ENCODE results near the gene HRAS. TPM values are rescaled to one million over a fixed set of nuclear protein-coding genes. Genes with fewer than 3 reads are reported as not detected.
A peak's percentile ranks its signal among the peaks of the same experiment; 100 is the strongest.
"Not testable (repeated sequence)": the region's sequence is repeated elsewhere in the genome, so short reads cannot be mapped to it uniquely, and the experiment has no call there.

Gene HRAS
- total RNA-seq, 8 experiments from 2014 or later, result 38.5 to 96.1 (median 57.2) TPM

DNA sequence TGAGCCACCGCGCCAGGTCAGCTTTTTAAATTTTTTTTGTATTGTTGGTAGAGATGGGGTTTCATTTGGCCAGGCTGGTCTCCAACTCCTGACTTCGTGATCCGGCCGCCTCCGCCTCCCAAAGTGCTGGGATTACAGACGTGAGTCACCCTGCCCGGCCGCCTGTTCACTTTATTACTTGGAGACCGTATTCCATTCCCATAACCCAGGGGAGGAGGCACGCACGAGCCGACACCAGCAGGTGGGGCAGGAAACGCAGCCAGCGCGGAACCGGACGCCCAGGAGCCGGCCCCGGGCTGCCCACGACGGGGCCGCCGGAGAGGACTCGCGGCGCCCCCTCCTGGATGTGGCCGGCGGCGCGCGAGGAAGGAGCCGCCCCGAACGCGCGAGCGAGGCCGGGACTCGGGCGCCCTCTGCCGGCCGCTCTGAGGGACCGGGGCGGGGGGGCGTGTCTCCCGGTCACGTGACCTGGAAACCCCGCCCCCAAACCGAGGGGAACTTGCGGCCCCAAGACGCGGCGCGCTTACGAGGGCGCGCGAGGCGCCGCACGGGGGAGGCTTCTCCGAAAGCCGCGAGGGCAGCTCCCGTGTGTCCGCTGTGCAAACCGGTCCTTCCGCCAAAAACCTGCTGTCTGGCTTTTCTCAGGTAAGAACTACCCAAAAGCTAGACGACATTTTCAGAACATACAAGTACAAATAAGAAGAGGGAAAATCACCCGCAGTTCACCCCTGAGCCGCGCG is 16.7 kb downstream of the HRAS start:
- Histone ChIP-seq H3K4me3 (no peak overlapping the region), H3K4me1 (replicated peaks in 1 of 2) (no peaks in the 10 kb centered on the region), H3K27ac (no peak overlapping the region)
- in situ Hi-C loops (cut with MboI; ENCODE audit: low pct_unique_long_range_greater_than_20kb in 2 of 9, low sequenced_read_pairs in 9 of 9, unreplicated experiment in 9 of 9), result no loop called here
- peak; percentile 50 to 98 (median 82) for ATAC-seq (replicated peaks in 6 of 8)
- 24 to 86% (median 47%) methylated on average over 2 to 41 of the region's 74 CpGs; no CpG with 5 or more reads in 7 of the 10 experiments for WGBS, 10 experiments

DNA sequence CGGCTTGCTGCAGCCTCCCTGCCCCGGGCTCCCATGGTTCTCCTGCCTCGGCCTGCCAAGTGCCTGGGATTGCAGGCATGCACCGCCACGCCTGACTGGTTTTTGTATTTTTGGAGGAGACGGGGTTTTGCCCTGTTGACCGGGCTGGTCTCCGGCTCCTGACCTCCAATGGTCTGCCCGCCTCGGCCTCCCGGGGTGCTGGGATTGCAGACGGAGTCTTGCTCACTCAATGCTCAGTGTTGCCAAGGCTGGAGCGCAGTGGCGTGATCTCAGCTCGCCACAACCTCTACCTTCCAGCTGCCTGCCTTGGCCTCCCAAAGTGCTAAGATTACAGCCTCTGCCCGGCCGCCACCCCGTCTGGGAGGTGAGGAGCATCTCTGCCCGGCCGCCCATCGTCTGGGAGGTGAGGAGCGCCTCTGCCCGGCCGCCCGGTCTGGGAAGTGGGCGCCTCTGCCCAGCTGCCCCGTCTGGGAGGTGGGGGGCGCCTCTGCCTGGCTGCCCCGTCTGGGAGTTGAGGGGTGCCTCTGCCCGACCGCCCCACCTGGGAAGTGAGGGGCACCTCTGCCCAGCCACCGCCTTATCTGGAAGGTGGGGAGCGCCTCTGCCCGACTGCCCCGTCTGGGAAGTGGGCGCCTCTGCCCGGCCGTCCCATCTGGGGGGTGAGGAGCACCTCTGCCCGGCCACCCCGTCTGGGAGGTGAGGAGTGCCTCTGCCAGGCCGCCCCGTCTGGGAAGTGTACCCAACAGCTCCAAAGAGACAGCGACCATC is 18.3 kb downstream of the HRAS start:
- WGBS, 10 experiments, result 40 to 100% (median 89%) methylated on average over 1 to 8 of the region's 43 CpGs; no CpG with 5 or more reads in 4 of the 10 experiments
- H3K27ac ChIP-seq; H3K4me1 ChIP-seq (replicated peaks in 1 of 2); in situ Hi-C loops (cut with MboI; ENCODE audit: low pct_unique_long_range_greater_than_20kb in 2 of 9, low sequenced_read_pairs in 9 of 9, unreplicated experiment in 9 of 9); ATAC-seq (replicated peaks in 6 of 8); H3K4me3 ChIP-seq: not testable (repeated sequence)

DNA sequence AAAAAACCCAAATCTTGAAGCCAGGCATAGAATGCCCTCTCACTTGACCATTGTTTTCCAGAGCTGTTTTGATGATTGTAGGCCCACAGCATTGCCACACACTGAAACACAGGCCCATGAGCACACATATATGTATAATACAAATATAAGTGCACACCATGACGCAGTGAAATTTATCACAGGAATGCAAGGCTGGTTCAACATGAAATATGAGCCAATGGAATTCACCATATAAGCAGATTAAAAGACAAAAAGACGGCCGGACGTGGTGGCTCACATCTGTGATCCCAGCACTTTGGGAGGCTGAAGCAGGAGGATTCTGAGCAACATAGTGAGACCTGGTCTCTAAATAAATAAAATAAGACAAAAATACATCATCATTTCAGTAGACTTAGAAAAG is 19.0 kb downstream of the HRAS start:
- in situ Hi-C loops (cut with MboI; ENCODE audit: low pct_unique_long_range_greater_than_20kb in 2 of 9, low sequenced_read_pairs in 9 of 9, unreplicated experiment in 9 of 9), result no loop called here

DNA sequence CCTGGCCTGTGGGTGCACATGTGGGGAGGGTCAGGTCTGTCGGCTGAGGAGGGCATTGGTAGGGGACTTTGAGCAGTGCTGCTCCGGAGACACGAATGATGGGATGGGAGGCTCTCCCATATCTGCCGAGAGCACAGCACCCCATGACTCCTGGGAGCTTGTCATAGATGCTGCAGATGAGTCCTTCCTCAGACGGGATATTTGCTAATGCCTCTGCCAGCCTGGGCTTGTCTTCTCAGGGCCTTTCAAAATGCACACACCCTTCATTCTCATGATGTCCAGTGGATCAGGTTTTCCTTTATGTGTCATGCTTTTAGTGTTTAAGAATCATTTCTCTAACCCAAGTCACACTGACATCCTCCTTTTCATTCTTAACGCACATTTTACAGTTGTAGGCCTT is 20.2 kb downstream of the HRAS start:
- peak in 1 of 8 experiments; percentile 1 for ATAC-seq (replicated peaks in 6 of 8)
- 58 to 100% (median 96%) methylated on average over 1 to 6 of the region's 6 CpGs; no CpG with 5 or more reads in 4 of the 10 experiments for WGBS, 10 experiments
- in situ Hi-C loops (cut with MboI; ENCODE audit: low pct_unique_long_range_greater_than_20kb in 2 of 9, low sequenced_read_pairs in 9 of 9, unreplicated experiment in 9 of 9), result no loop called here

More for the DNA sequence above, 19.0 kb downstream of the HRAS start:
- no peak overlapping the region for H3K4me3 ChIP-seq
- ATAC-seq (replicated peaks in 6 of 8), result no peak
- 70 to 100% (median 100%) methylated on average over 1 to 4 of the region's 4 CpGs; no CpG with 5 or more reads in 4 of the 10 experiments for WGBS, 10 experiments
- H3K4me1 ChIP-seq (replicated peaks in 1 of 2), result no peaks in the 10 kb centered on the region
- H3K27ac ChIP-seq, result no peak overlapping the region

DNA sequence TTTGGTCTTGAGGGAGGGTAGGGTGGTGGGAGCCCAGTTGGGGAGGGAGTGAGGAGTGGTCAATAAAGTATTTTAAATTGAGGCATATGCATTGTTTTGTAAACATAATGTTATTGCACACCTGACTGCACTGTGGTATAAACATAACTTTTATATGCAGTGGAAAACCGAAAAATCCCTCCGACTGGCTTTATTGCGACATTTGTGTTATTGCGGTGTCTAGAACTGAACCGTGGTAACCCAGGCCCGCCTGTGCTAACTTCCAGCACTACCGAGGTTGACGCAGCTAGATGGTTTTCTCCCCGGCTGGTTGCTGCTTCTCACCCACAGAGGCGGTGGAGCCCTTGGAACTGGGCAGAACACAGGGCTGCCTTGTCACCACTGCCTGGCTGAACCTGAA is 20.8 kb downstream of the HRAS start:
- Histone ChIP-seq H3K4me1 (replicated peaks in 1 of 2) (no peaks in the 10 kb centered on the region), H3K27ac (no peak overlapping the region), H3K4me3 (no peak overlapping the region)
- 89 to 100% (median 97%) methylated on average over 2 to 9 of the region's 10 CpGs; no CpG with 5 or more reads in 3 of the 10 experiments for WGBS, 10 experiments
- ATAC-seq (replicated peaks in 6 of 8), result no peak
- in situ Hi-C loops (cut with MboI; ENCODE audit: low pct_unique_long_range_greater_than_20kb in 2 of 9, low sequenced_read_pairs in 9 of 9, unreplicated experiment in 9 of 9), result no loop called here

More for the DNA sequence above, 20.2 kb downstream of the HRAS start:
- no peak overlapping the region for H3K4me3 ChIP-seq
- no peak overlapping the region for H3K27ac ChIP-seq
- no peaks in the 10 kb centered on the region for H3K4me1 ChIP-seq (replicated peaks in 1 of 2)

DNA sequence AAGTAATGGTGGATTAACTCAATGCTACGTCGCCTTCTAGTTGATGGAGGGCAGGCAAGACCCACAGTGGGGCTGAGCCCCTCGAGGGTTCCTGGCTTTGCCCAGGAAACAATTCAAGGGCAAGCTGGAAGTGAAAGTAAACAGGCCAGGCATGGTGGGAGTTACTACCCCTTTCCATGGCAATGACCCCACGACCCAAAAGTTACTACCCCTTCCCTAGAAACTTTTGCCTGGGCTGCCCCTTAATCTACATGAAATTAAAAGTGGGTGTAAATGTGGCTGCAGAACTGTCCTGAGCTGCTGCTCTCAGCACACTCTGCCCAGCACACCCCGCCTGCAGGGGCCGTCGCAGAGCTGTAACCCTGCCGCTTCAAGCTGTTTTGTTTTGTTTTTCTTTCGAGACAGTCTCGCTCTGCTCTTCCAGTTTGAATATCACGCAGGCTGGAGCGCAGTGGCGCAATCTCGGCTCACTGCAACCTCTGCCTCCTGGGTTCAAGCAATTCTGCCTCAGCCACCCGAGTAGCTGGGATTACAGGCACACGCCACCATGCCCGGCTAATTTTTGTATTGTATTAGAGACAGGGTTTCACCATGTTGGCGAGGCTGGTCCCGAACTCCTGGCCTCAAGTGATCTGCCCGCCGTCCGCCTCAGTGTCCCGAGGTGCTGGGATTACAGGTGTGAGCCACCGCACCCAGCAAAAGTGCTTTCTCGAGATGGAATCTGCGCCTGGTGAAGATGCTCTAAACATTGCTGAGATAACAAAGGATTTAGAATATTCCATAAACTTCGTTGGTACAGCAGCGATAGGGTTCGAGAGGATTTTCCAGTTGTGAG is 22.4 kb downstream of the HRAS start:
- 71 to 95% (median 92%) methylated on average over 4 to 19 of the region's 29 CpGs for whole genome bisulfite sequencing, 10 experiments
- H3K4me3 ChIP-seq, result no peak overlapping the region
- H3K27ac ChIP-seq, result no peak overlapping the region
- peaks cover 2 to 3% of the 10 kb centered on the region in 2 donors for H3K4me1 ChIP-seq (replicated peaks in 1 of 2)
- ATAC-seq (replicated peaks in 6 of 8), result peak in 1 of 8 experiments; percentile 8
- in situ Hi-C loops (cut with MboI; ENCODE audit: low pct_unique_long_range_greater_than_20kb in 2 of 9, low sequenced_read_pairs in 9 of 9, unreplicated experiment in 9 of 9), result no loop called here

DNA sequence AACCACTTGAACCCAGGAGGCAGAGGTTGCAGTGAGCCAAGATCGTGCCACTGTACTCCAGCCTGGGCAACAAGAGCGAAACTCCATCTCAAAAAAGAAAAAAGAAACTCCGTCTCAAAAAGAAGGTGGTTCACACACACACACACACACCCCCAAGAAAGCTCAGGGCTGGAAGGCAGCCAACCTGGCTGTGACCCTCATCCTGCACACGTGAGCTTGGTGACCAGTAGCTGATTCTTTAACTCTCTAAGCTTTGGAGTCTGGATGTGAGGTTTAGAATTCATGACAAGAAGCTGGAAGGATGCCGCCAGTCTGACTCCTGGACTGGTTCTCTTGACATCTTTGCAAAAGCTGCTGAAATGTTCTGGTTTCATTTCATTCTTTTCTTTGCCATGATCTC is 26.4 kb downstream of the HRAS start:
- WGBS, 10 experiments, result 73 to 100% (median 100%) methylated on average over 1 to 3 of the region's 5 CpGs; no CpG with 5 or more reads in 2 of the 10 experiments
- no peak overlapping the region for H3K27ac ChIP-seq
- in situ Hi-C loops (cut with MboI; ENCODE audit: low pct_unique_long_range_greater_than_20kb in 2 of 9, low sequenced_read_pairs in 9 of 9, unreplicated experiment in 9 of 9), result no loop called here
- H3K4me1 ChIP-seq (replicated peaks in 1 of 2), result peaks cover 17 to 18% of the 10 kb centered on the region in 2 donors
- ATAC-seq (replicated peaks in 6 of 8), result no peak
- H3K4me3 ChIP-seq, result no peak overlapping the region

DNA sequence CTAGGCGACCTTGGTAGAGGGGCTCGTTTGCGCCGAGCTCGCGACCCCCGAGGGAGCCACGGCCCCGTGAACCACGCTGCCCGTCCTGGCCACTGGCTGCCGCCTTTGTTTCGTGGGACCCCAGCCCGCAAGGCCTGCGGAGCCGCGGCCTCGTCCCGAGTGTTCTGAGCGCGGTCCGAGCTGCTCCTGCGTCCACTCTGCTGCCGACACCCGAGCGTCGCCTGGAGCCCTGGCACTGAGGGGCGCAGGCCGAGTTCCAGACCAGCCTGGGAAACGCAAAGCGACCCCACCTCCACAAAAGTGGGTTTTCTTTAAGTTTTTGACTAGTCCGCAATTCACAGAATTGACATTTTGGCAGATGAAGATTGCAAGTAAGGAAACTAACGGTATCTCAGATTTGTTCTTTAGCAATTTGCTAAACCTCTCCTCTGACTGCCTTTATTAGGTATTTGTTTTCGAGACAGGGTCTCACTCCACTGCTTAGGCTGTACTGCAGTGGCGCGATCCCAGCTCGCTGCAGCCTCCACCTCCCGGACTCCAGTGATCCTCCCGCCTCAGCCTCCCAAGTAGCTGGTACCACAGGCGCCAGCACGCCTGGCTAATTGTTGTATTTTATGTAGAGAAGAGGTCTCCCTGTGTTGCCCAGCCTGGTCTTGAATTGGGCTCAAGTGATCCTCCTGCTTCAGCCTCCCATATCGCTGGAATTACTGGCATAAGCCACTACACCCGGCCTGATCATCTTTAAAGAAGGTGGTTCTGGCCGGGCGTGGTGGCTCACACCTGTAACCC is 27.5 kb downstream of the HRAS start:
- H3K27ac ChIP-seq, result peak overlapping the region; percentile 83 to 99
- in situ Hi-C loops (cut with MboI; ENCODE audit: low pct_unique_long_range_greater_than_20kb in 2 of 9, low sequenced_read_pairs in 9 of 9, unreplicated experiment in 9 of 9), result no loop called here
- peak in 5 of 8 experiments; percentile 0 to 4 (median 3) for ATAC-seq (replicated peaks in 6 of 8)
- H3K4me1 ChIP-seq (replicated peaks in 1 of 2), result peaks cover 17 to 18% of the 10 kb centered on the region in 2 donors
- peak overlapping the region; percentile 83 to 99 (median 94) for H3K4me3 ChIP-seq
- 17 to 100% (median 33%) methylated on average over 1 to 27 of the region's 45 CpGs; no CpG with 5 or more reads in 1 of the 10 experiments for WGBS, 10 experiments

DNA sequence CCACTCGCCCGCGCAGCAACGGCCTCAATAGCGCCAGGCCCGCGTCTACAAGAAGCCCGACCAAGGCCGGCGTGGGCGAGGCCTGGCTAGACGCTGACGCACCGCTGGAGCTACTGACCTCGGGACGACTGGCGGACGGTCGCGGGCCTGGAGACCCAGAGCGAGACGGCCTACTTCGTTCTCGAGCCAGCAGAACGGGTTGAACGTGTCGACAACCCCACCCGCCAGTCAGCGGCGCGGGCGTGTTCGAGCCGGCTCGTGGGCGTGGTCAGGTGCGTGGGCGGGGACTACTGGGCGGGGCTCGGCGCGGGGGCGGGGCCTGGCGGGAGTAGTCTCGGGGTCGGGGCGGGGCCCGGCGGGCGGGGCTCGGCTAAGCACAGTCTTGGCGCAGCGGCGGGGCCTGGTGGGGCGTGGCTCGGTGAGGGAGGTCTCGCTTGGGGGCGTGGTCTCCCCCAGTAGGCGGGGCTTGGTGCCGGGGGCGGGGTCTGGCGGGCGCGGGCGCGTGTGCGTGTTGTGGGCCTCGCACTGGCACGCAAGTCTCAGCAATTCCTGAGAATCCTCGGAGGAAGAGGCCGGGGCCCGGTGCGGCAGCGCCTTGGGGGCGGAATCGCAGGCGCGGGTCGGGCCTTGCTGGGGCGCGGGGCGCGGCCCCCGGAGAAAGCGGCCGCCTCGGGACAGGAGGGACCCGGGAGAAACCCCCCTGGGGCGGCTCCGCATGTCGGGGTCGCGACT is 28.2 kb downstream of the HRAS start, which contains the start of gene RNH1:
TSS of gene RNH1 (minus strand) at position 248 of the 732 bp plus-strand sequence. CDS start 5,080 bp downstream, outside the sequence.
- ATAC-seq (replicated peaks in 6 of 8), result peak; percentile 25 to 77 (median 68)
- Histone ChIP-seq H3K27ac (peak within 1 kb of the TSS; percentile 99), H3K4me3 (peak within 1 kb of the TSS; percentile 83 to 99 (median 94)), H3K4me1 (replicated peaks in 1 of 2) (peaks cover 17 to 18% of the 10 kb centered on the region in 2 donors)
- WGBS, 10 experiments, result no CpG with 5 or more reads among the region's 93 CpGs
- in situ Hi-C loops (cut with MboI; ENCODE audit: low pct_unique_long_range_greater_than_20kb in 2 of 9, low sequenced_read_pairs in 9 of 9, unreplicated experiment in 9 of 9), result no loop called here

DNA sequence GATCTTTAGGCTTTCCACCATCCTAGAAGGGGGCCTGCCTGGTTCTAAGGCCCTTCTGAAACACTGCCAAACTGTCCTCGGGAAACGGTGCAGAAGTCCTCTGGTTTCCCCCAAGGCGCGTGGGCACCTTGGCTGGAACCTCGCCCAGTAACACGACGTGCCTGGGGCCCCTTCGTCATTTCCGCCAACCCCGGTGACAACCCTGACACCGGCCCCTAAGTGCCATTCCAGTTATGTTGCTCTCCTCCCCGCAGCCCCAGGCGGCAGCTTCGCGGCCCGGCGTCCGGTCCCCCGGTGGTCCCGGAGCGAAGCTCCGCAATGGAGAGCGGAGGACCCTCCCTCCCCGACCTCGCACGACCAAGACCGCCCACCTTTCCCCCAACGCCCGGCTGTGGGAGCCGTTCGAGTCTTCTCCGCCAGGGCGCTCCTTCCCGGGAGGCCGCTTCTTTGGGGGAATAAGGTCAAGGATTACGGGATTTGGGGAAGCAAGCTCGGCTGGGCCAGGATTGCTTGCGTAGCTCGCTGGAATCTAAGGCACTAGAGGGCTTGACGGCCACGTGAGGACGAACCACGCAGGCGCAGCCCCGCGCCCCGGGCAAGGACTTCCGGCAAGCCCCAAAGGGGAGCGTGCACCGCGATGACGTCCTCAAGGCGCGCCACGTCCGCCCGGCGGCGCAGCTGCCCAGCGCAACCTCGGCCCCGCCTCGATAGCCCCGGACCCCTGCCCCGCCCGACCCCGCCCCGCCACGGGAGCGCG is 29.0 kb downstream of the HRAS start:
- peak overlapping the region; percentile 99 for H3K27ac ChIP-seq

DNA sequence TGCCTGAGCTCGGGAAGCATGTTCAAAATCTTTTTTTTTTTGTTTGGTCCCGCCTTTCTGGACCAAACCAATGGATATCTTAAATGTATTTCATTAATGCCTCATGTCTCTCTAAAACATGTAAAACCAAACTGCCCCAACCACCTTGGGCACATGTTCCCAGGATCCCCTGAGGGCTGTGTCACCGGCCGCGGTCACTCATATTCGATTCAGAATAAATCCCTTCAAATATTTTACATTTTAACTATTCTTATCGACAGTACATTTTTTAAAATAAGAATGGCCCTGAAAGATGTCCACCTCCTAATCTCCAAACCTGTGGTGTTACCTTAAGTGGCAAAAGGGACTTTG is 30.4 kb downstream of the HRAS start:
- 13 to 100% (median 54%) methylated on average over 1 to 6 of the region's 7 CpGs for WGBS, 10 experiments
- no peak for ATAC-seq (replicated peaks in 6 of 8)
- Histone ChIP-seq H3K27ac (no peak overlapping the region), H3K4me1 (replicated peaks in 1 of 2) (peaks cover 17 to 18% of the 10 kb centered on the region in 2 donors), H3K4me3 (peak overlapping the region in 2 of 5 donors; percentile 83 to 94)
- in situ Hi-C loops (cut with MboI; ENCODE audit: low pct_unique_long_range_greater_than_20kb in 2 of 9, low sequenced_read_pairs in 9 of 9, unreplicated experiment in 9 of 9), result no loop called here

More for the DNA sequence above, 29.0 kb downstream of the HRAS start:
- peak overlapping the region; percentile 83 to 99 (median 94) for H3K4me3 ChIP-seq
- peaks cover 17 to 18% of the 10 kb centered on the region in 2 donors for H3K4me1 ChIP-seq (replicated peaks in 1 of 2)
- ATAC-seq (replicated peaks in 6 of 8), result peak; percentile 47 to 83 (median 78)
- in situ Hi-C loops (cut with MboI; ENCODE audit: low pct_unique_long_range_greater_than_20kb in 2 of 9, low sequenced_read_pairs in 9 of 9, unreplicated experiment in 9 of 9), result no loop called here
- WGBS, 10 experiments, result 0 to 7% (median 0%) methylated on average over 2 to 9 of the region's 71 CpGs; no CpG with 5 or more reads in 4 of the 10 experiments
